WTC11 (cell line): ENCODE measurements around the gene AGAP1.
"Not testable (repeated sequence)": the region's sequence is repeated elsewhere in the genome, so short reads cannot be mapped to it uniquely, and the experiment has no call there.

Source experiments
- ATF1 ChIP-seq: sonication (generic); formaldehyde crosslinking; IDR thresholded peaks from 2 replicates; pipeline ENCODE4 v1.8.1; 2023; ENCODE audit warnings: mild to moderate bottlenecking, moderate library complexity, missing genetic modification reagents
- JUN ChIP-seq: sonication (generic); formaldehyde crosslinking; IDR thresholded peaks from 2 replicates; pipeline ENCODE4 v1.8.0; 2023; ENCODE audit warnings: mild to moderate bottlenecking, missing genetic modification reagents
- NFE2L1 ChIP-seq: sonication (generic); formaldehyde crosslinking; IDR thresholded peaks from 2 replicates; pipeline ENCODE4 v1.8.1; 2023; ENCODE audit warnings: missing genetic modification reagents
- TF ChIP-seq, protein P1 (sequence below): fragments of 200-600 bp; IDR thresholded peaks from 2 replicates; pipeline ENCODE4 v1.8.0; 2022; ENCODE audit warnings: antibody characterized with exemption
- TF ChIP-seq, protein P2 (sequence below): sonication (generic); formaldehyde crosslinking; IDR thresholded peaks from 2 replicates; pipeline ENCODE4 v1.8.0; 2023; ENCODE audit warnings: missing genetic modification reagents
- TF ChIP-seq, protein P3 (sequence below): sonication (generic); formaldehyde crosslinking; IDR thresholded peaks from 2 replicates; pipeline ENCODE4 v1.8.1; 2023; ENCODE audit warnings: mild to moderate bottlenecking, missing genetic modification reagents, moderate library complexity

DNA sequence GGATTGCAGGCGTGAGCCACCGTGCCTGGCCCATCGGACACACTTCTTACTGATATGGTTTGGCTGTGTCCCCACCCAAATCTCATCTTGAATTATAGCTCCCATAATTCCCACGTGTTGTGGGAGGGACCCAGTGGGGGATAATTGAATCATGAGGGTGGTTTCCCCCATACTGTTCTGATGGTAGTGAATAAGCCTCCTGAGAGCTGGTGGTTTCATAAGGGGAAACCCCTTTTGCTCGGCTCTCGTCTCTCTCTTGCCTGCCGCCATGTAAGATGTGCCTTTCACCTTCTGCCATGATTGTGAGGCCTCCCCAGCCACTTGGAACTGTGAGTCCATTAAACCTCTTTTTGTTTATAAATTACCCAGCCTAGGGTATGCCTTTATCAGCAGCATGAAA lies 109.1 kb downstream of the AGAP1 start:
- not testable (repeated sequence) for TF ChIP-seq NFE2L1, ATF1, JUN (CRISPR knock-in tag)
- TF ChIP-seq, protein P1, sequence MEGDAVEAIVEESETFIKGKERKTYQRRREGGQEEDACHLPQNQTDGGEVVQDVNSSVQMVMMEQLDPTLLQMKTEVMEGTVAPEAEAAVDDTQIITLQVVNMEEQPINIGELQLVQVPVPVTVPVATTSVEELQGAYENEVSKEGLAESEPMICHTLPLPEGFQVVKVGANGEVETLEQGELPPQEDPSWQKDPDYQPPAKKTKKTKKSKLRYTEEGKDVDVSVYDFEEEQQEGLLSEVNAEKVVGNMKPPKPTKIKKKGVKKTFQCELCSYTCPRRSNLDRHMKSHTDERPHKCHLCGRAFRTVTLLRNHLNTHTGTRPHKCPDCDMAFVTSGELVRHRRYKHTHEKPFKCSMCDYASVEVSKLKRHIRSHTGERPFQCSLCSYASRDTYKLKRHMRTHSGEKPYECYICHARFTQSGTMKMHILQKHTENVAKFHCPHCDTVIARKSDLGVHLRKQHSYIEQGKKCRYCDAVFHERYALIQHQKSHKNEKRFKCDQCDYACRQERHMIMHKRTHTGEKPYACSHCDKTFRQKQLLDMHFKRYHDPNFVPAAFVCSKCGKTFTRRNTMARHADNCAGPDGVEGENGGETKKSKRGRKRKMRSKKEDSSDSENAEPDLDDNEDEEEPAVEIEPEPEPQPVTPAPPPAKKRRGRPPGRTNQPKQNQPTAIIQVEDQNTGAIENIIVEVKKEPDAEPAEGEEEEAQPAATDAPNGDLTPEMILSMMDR: not testable (repeated sequence)
- TF ChIP-seq, protein P2, sequence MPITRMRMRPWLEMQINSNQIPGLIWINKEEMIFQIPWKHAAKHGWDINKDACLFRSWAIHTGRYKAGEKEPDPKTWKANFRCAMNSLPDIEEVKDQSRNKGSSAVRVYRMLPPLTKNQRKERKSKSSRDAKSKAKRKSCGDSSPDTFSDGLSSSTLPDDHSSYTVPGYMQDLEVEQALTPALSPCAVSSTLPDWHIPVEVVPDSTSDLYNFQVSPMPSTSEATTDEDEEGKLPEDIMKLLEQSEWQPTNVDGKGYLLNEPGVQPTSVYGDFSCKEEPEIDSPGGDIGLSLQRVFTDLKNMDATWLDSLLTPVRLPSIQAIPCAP: not testable (repeated sequence)
- TF ChIP-seq, protein P3, sequence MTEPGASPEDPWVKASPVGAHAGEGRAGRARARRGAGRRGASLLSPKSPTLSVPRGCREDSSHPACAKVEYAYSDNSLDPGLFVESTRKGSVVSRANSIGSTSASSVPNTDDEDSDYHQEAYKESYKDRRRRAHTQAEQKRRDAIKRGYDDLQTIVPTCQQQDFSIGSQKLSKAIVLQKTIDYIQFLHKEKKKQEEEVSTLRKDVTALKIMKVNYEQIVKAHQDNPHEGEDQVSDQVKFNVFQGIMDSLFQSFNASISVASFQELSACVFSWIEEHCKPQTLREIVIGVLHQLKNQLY (CRISPR knock-in tag): not testable (repeated sequence)
